ENCODE results near the gene ODF4.

ODF4 gene

DNA sequence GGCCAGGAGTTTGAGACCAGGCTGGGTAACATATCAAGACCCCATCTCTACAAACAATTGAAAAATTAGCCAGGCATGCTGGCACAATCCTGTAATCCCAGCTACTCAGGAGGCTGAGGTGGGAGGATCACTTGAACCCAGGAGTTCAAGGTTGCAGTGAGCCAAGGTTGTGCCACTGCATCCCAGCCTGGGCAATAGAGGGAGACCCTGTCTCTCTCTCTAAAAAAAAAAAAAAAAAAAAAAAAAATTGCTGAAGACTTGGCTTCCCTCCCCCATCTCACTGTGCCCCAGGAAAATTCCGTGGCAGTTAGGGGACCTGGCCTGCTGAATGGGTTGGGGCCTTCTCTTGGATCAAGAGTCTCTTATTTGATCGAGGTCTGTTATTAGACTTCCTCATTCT is at the start of gene ODF4:
Gene ODF4 (plus strand): TSS at position 301 of the 400 bp plus-strand sequence. CDS start 212 bp downstream, outside the sequence.
- no peak for DNase-seq (ENCODE audit: extremely low spot score)
- TF ChIP-seq, protein P1, sequence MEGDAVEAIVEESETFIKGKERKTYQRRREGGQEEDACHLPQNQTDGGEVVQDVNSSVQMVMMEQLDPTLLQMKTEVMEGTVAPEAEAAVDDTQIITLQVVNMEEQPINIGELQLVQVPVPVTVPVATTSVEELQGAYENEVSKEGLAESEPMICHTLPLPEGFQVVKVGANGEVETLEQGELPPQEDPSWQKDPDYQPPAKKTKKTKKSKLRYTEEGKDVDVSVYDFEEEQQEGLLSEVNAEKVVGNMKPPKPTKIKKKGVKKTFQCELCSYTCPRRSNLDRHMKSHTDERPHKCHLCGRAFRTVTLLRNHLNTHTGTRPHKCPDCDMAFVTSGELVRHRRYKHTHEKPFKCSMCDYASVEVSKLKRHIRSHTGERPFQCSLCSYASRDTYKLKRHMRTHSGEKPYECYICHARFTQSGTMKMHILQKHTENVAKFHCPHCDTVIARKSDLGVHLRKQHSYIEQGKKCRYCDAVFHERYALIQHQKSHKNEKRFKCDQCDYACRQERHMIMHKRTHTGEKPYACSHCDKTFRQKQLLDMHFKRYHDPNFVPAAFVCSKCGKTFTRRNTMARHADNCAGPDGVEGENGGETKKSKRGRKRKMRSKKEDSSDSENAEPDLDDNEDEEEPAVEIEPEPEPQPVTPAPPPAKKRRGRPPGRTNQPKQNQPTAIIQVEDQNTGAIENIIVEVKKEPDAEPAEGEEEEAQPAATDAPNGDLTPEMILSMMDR (IDR thresholded peaks at IDR 0.05; ENCODE audit: control extremely low read depth, extremely low read depth, low read depth, missing control alignments): no peak
- ChIA-PET CTCF (interaction anchor here (1.4 to 1.6 kb wide), 2 partner anchors 10 to 44 kb away, joined by 3 to 5 read pairs; no protein-coding TSS in a partner anchor), POLR2A (interaction anchor here (0.6 kb wide), 1 partner anchor 41 kb away, joined by 5 read pairs; no protein-coding TSS in a partner anchor)

GRCh38 chr17:8290043-8290442 is 49.6 kb upstream of the ODF4 start:
- ChIA-PET POLR2A (no interaction called here), CTCF (interaction anchor here (2.2 kb wide), 1 partner anchor 11 kb away, joined by 8 read pairs; no protein-coding TSS in a partner anchor)
- TF ChIP-seq, protein P1 (IDR thresholded peaks at IDR 0.05; ENCODE audit: control extremely low read depth, extremely low read depth, low read depth, missing control alignments): no peak
- DNase-seq (ENCODE audit: extremely low spot score): no peak

- no peak for DNase-seq (ENCODE audit: extremely low spot score)
- ChIA-PET CTCF (interaction anchor here (1.2 to 1.3 kb wide), 2 partner anchors 8 to 58 kb away, joined by 3 to 5 read pairs; no protein-coding TSS in a partner anchor), POLR2A (no interaction called here)
- TF ChIP-seq, protein P1 (IDR thresholded peaks at IDR 0.05; ENCODE audit: control extremely low read depth, extremely low read depth, low read depth, missing control alignments): no peak
These were observed 46.8 kb upstream of the ODF4 start for GRCh38 chr17:8292639-8293395.

GRCh38 chr17:8294361-8294760 is 45.3 kb upstream of the ODF4 start:
- DNase-seq (ENCODE audit: extremely low spot score): no peak
- TF ChIP-seq, protein P1 (IDR thresholded peaks at IDR 0.05; ENCODE audit: control extremely low read depth, extremely low read depth, low read depth, missing control alignments): no peak
- ChIA-PET POLR2A (interaction anchor here (1.0 kb wide), 1 partner anchor 14 kb away, joined by 3 read pairs; no protein-coding TSS in a partner anchor), CTCF (interaction anchor here (0.8 to 2.2 kb wide), 8 partner anchors 10 to 234 kb away, joined by 3 to 12 read pairs (median 8); partner anchors contain the start of genes ALOXE3, CTC1 and PFAS)

- TF ChIP-seq, protein P1 (IDR thresholded peaks at IDR 0.05; ENCODE audit: control extremely low read depth, extremely low read depth, low read depth, missing control alignments): no peak
- ChIA-PET CTCF (interaction anchor here (0.8 to 2.2 kb wide), 13 partner anchors 9 to 235 kb away, joined by 3 to 12 read pairs (median 5); partner anchors contain the start of genes ALOXE3, CTC1 and PFAS), POLR2A (interaction anchor here (0.5 to 1.7 kb wide), 8 partner anchors 11 to 1327 kb away, joined by 3 to 15 read pairs (median 5); no protein-coding TSS in a partner anchor)
- DNase-seq (ENCODE audit: extremely low spot score): no peak
These were observed 44.8 kb upstream of the ODF4 start for GRCh38 chr17:8294814-8295316.

DNA sequence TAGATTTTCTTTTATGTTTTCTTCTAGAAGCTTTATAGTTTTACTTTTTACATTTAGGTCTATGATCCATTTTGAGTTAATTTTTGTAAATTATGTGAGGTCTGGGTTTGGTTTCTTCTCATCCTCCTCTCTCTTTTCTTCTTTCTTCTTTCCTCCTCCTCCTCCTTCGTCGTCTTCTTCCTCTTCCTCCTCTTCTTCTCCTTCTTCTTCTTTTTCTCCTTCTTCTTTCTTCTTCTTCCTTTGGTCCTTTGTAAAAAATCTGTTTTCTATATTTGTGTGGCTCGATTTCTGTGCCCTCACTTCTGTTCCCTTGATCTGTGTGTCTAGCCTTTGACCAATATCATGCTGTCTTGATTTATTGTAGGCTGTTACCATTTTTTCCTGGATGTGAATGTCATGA is 39.4 kb upstream of the ODF4 start:
- POLR2A ChIA-PET: interaction anchor here (0.6 kb wide), 1 partner anchor 76 kb away, joined by 9 read pairs; no protein-coding TSS in a partner anchor
- CTCF ChIA-PET: interaction anchor here (0.9 to 2.2 kb wide), 12 partner anchors 14 to 446 kb away, joined by 3 to 17 read pairs (median 6); partner anchors contain the start of gene ALOXE3
- no peak for DNase-seq (ENCODE audit: extremely low spot score)
- TF ChIP-seq, protein P1 (IDR thresholded peaks at IDR 0.05; ENCODE audit: control extremely low read depth, extremely low read depth, low read depth, missing control alignments): no peak

Measured in GM10248 (cell line).